Sigmoid colon (tissue), 4 donors: ENCODE results near the gene CLDN11.

Source experiments
- POLR2A ChIP-seq, 2 donors: fragments of 450-650 bp; IDR thresholded peaks; one replicate each; pipeline ENCODE4 v1.6.1; 2016; ENCODE audit warnings: antibody characterized with exemption in 2 of 2, mild to moderate bottlenecking in 2 of 2, moderate library complexity in 2 of 2
- POLR2AphosphoS5 ChIP-seq, 4 donors: sonication (generic); formaldehyde crosslinking; IDR thresholded peaks; one replicate each; pipeline ENCODE4 v1.6.1; 2017; ENCODE audit warnings: antibody characterized with exemption in 4 of 4
- TF ChIP-seq, protein P1 (sequence below), 4 experiments: fragments of 450-650 bp in 3 of 4; fragments of 200-600 bp in 1 of 4; IDR thresholded peaks; one replicate each; pipeline ENCODE4 v1.5.1; 2016 to 2019; ENCODE audit warnings: antibody characterized with exemption in 4 of 4, mild to moderate bottlenecking in 3 of 4, moderate library complexity in 2 of 4

DNA sequence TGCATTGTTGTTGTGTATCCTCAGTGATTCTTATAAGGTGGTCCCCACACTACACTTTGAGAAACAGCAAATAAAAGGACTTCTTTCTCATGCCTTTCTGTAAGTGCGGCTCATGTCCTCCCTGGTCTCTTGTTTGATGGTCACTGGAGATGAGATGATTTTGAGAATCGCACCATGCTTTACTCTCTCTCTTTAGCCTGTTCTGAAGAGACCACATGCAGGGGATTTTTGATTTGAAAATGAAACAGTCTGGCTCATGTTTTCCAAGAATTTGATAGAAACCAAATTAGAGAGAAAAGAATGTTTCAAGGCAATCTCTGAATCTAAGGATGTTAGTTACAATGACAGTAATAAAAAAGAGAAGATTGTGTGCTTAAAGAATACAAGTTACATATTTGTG is 18.0 kb downstream of the CLDN11 start:
- TF ChIP-seq, protein P1, sequence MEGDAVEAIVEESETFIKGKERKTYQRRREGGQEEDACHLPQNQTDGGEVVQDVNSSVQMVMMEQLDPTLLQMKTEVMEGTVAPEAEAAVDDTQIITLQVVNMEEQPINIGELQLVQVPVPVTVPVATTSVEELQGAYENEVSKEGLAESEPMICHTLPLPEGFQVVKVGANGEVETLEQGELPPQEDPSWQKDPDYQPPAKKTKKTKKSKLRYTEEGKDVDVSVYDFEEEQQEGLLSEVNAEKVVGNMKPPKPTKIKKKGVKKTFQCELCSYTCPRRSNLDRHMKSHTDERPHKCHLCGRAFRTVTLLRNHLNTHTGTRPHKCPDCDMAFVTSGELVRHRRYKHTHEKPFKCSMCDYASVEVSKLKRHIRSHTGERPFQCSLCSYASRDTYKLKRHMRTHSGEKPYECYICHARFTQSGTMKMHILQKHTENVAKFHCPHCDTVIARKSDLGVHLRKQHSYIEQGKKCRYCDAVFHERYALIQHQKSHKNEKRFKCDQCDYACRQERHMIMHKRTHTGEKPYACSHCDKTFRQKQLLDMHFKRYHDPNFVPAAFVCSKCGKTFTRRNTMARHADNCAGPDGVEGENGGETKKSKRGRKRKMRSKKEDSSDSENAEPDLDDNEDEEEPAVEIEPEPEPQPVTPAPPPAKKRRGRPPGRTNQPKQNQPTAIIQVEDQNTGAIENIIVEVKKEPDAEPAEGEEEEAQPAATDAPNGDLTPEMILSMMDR (IDR thresholded peaks at IDR 0.05), result no peak
- no peak for TF ChIP-seq POLR2A (IDR thresholded peaks at IDR 0.05)
- TF ChIP-seq POLR2AphosphoS5 (IDR thresholded peaks at IDR 0.05), result no peak
